Stimulated activated CD8-positive, alpha-beta memory T cell treated with anti-CD3 and anti-CD28 coated beads, Interleukin-7, amount 100 ng/mL, for 1 hour (primary cell): Measurements from ENCODE around the gene KLK10.

Experiments
- DNase-seq, 2 donors: peaks; one replicate each; pipeline ENCODE4 v3.0.0-alpha.2; 2020; ENCODE audit warnings: low read depth in 2 of 2

The KLK10 gene

GRCh38 chr19:51025809-51026553 is 6.5 kb upstream of the KLK10 start:
- no peak for DNase-seq

- DNase-seq, result no peak
Observed at GRCh38 chr19:51025401-51025800, 5.9 kb upstream of the KLK10 start.

DNA sequence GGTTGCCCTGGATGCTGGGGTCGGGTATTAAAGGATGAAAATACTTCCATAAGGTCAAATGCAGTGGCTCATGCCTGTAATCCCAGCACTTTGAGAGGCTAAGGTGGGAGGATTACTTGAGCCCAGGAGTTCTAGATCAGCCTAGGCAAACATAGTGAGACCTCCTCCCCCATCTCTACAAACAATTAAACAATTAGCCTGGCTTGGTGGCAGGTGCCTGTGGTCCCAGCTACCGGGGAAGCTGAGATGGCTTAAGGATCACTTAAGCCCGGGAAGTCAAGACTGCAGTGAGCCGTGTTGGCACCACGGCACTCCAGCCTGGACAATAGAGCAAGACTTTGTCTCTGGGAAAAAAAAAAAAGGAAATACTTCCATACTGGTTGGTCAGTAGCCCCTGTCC is 5.4 kb upstream of the KLK10 start:
- DNase-seq, result no peak

GRCh38 chr19:51023946-51024345 is 4.4 kb upstream of the KLK10 start:
- DNase-seq, result no peak

DNA sequence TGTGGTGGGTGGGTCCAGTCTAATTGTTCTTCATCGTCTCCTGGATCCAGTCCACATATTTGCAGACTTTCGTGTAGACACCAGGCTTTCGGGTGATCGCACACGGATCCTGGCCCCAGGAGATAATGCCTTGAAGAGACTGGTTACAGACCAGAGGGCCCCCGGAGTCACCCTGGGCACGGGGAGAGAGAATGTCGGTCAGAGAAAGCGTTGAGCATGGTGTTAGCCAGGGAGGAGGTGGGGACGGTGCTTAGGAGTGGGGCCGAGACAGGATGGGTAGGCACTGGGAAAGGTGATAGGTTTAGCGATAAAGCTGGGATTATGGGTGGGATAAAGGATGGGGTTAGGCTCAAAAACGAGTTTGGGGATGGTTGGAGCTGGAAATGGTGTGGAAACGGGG is 3.0 kb upstream of the KLK10 start:
- no peak for DNase-seq

- no peak for DNase-seq
Observed at GRCh38 chr19:51020988-51021651, 1.6 kb upstream of the KLK10 start.

DNA sequence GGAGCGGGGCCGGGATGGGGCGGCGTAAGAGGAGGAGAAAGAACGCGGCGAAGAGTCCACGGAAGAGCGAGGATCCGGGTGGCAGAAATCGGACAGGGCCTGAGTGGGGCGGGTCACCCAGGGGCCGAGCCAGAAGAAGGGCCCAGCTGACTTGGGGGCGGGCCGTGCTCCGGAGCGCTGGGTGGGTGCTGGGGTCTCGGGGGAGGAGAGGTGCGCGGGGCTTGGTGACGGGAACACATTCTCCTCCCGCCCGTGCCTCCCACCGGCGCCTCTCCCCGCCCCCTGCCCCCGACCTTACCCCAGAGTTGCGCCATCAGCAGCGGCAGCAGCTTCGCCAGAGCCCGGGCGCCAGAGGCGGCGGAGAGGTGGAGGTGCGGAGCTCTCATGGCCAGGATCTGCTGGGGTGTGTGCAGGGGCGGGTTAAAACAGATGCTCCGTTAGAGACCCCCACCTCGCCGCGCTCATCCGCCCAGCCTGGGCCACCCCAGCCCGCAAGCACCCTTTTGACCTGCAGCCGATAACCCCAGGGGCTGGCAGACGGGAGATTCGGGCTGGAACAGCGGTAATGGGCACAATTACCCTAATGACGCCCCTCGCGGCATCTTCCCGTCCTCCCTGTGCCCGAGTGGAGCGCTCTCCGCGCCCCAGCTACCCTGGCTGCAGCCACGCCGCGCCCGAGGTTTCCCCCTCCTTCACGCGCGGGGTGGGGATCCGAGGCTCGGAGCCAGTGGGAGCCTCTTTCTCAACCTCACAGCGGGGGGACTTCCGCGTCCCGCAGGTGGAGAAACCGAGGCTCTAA is 565 bp downstream of the KLK10 start:
- no peak for DNase-seq

- DNase-seq, result peak in 1 of 2 donors; percentile 35
Observed at GRCh38 chr19:51016798-51017683, 2.5 kb downstream of the KLK10 start.

GRCh38 chr19:51015691-51016267 is 3.7 kb downstream of the KLK10 start:
- no peak for DNase-seq

DNA sequence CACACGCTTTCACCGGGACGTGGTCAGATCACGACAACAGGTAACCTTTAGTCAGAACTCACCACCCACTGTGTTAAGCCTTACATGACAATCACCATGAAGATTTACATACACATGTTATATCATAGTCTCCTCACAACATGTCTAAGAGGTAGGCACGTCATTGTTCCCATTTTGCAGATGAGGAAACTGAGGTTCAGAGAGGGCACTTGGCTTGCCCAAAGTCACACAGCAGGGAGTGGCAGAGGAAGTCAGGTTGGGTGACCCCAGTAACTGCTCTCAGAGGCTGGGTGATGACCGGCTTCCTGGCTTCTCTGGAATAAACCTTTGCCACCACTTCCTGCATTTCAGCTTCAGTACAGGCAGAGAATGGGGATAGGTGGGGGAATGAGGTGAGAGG is 5.3 kb downstream of the KLK10 start:
- DNase-seq, result no peak

GRCh38 chr19:51012661-51013190 is 6.8 kb downstream of the KLK10 start:
- no peak for DNase-seq

- DNase-seq, result no peak
Observed at GRCh38 chr19:51010066-51010795, 9.3 kb downstream of the KLK10 start.

DNA sequence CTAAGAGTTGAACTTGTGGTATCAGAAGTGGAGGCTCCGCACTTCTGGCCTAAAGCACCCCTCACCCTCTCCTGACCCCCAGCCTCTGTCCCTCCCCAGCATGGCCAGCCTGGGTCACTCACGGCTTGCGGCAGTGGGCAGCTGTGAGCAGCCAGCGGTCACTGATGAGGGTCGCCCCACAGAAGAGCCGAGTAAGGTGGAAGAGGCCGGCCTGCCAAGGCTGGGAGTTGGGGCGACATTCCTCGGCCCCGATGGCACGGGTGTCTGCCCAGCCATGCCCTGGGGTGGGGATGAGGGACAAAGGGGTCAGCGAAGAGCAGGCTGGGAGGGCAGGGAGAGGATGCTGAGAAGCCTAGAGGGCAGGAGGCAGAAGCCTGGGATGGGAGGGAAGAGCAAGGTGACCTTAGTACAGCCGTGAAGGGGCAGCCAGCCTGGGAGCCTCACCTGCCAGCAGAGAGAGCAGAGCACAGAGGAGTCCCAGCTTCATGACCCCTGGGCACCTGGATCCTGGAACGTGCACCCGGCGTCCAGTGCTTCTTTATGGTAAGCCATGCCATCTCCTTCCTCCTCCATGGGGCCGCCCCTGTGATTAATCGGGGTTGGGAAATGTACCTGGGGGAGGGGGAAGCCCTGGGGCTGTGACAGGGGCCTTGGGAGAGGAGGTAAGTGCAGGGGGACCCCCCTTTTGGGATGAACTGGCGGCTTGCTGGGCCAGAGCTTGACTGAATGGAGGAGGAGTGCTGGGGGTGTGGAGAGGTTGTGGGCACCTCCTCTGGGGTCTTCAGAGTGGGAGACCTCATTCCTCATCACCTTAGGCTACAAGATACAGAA is 10.2 kb downstream of the KLK10 start:
- no peak for DNase-seq

GRCh38 chr19:51007488-51007887 is 12.0 kb downstream of the KLK10 start:
- DNase-seq, result no peak

DNA sequence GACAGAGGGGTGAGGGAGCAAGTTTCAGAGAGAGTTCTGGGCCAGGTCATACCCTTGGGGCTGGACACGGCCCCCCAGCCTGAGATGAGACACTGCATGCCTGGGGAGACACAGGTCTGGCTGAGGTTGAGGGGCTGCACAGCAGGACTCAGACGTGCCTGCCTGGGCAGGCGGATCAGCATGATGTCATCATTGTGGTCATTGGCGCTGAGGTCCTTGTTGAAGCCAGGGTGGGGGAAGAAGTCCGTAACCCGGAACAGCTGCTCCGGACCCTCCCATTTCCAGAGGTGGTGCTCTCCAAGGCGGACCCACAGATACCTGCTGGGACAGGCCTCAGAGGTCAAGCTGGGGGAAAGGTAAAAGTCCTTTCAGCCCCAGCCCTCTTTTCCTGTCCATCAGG is 13.1 kb downstream of the KLK10 start:
- no peak for DNase-seq

GRCh38 chr19:51005248-51005647 is 14.3 kb downstream of the KLK10 start:
- no peak for DNase-seq

DNA sequence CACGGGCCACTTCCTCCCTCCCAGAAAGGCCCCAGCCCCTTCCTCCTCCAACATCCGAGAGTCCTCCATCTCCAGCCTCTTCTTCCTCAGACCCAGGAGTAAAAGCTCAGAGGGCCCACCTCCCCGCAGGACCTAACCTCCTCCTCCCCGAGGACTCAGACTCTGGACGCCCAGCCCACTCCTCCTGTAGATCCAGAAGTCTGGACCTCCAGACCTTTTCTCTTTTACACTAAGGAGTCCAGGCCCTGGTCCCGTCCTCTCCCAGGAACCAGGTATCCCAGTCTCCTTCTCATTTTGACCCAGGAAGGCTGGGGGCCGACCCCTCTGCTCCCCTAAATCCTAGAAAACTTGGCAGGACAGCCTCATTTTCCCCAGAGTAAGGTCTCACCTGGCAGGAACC is 16.2 kb downstream of the KLK10 start:
- DNase-seq, result no peak

- DNase-seq, result no peak
Observed at GRCh38 chr19:51002542-51003311, 16.8 kb downstream of the KLK10 start.

GRCh38 chr19:51002089-51002532 is 17.4 kb downstream of the KLK10 start:
- DNase-seq, result no peak
